GM18519 (cell line): ENCODE measurements around the gene CSF2RB.

Source experiments
- ATAC-seq: cut with Tn5 transposase; IDR thresholded peaks from one replicate; pipeline ENCODE4 v1.9.1; 2021; ENCODE audit warnings: mild to moderate bottlenecking, moderate library complexity; ENCODE audit not compliant: unreplicated experiment, low FRiP score

Gene CSF2RB

GRCh38 chr22:36916034-36916433 lies 2.6 kb downstream of the CSF2RB start:
- no peak for ATAC-seq

- no peak for ATAC-seq
These were observed 5.3 kb downstream of the CSF2RB start for GRCh38 chr22:36918586-36919284.

- ATAC-seq = no peak
These were observed 8.1 kb downstream of the CSF2RB start for GRCh38 chr22:36921309-36922104.

- no peak for ATAC-seq
These were observed 8.7 kb downstream of the CSF2RB start for GRCh38 chr22:36922105-36922608.

GRCh38 chr22:36922711-36923110 lies 9.3 kb downstream of the CSF2RB start:
- no peak for ATAC-seq

GRCh38 chr22:36923131-36923788 lies 9.8 kb downstream of the CSF2RB start:
- ATAC-seq = no peak

GRCh38 chr22:36924151-36924698 lies 10.8 kb downstream of the CSF2RB start:
- no peak for ATAC-seq

- ATAC-seq = no peak
These were observed 12.2 kb downstream of the CSF2RB start for GRCh38 chr22:36925388-36926290.

GRCh38 chr22:36926309-36926708 lies 12.9 kb downstream of the CSF2RB start:
- no peak for ATAC-seq

- ATAC-seq = no peak
These were observed 13.4 kb downstream of the CSF2RB start for GRCh38 chr22:36926721-36927435.

- ATAC-seq = no peak
These were observed 14.2 kb downstream of the CSF2RB start for GRCh38 chr22:36927671-36928070.

- no peak for ATAC-seq
These were observed 14.8 kb downstream of the CSF2RB start for GRCh38 chr22:36928196-36928595.

GRCh38 chr22:36928786-36929535 lies 15.5 kb downstream of the CSF2RB start:
- ATAC-seq = no peak

GRCh38 chr22:36929621-36930020 lies 16.2 kb downstream of the CSF2RB start:
- no peak for ATAC-seq

- no peak for ATAC-seq
These were observed 16.9 kb downstream of the CSF2RB start for GRCh38 chr22:36930041-36930935.

GRCh38 chr22:36931446-36931845 lies 18.0 kb downstream of the CSF2RB start:
- ATAC-seq = no peak

GRCh38 chr22:36933629-36934417 lies 20.4 kb downstream of the CSF2RB start:
- no peak for ATAC-seq
